ENCODE measurements around the gene SDSL.

SDSL gene

DNA sequence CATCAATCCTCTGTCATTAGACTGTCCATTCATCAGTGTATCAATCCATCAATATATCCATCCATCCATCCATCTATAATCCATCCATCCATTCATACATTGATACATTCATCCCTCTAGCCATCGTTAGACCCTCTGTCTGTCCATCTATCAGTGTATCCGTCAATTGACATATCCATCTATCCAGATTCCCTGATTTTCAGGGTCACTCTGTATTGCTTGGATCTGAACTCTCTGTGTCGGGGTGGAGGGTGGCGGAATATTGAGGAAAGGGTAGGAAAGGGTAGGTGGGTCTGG is 17.1 kb downstream of the SDSL start:
- no peaks in the 10 kb centered on the region for H3K36me3 ChIP-seq (ENCODE audit: insufficient read depth, low read length)
- H3K4me3 ChIP-seq (ENCODE audit: low read length, poor library complexity, severe bottlenecking), result no peak overlapping the region
- no peak overlapping the region for H3K4me2 ChIP-seq (ENCODE audit: low read depth, low read length, poor library complexity, severe bottlenecking)
- no peaks in the 10 kb centered on the region for H3K9me2 ChIP-seq (replicated peaks; ENCODE audit: low read depth, low read length)
- no peaks in the 10 kb centered on the region for H3K27me3 ChIP-seq (ENCODE audit: insufficient read depth, low read length, poor library complexity, severe bottlenecking)
- no peaks in the 10 kb centered on the region for H3K9me3 ChIP-seq (ENCODE audit: insufficient read depth, low read depth, low read length)
- H3K9ac ChIP-seq (ENCODE audit: low read depth, low read length, poor library complexity, severe bottlenecking), result no peak overlapping the region
- H2AFZ ChIP-seq (ENCODE audit: low read length), result no peak overlapping the region
- TF ChIP-seq EZH2phosphoT487 (IDR thresholded peaks at IDR 0.05; ENCODE audit: borderline replicate concordance), result no peak
- no peak for TF ChIP-seq CTCF (conservative IDR thresholded peaks at IDR 0.05; ENCODE audit: low read length)
- H4K20me1 ChIP-seq (ENCODE audit: insufficient read depth, low read length, poor library complexity, severe bottlenecking), result no peaks in the 10 kb centered on the region
- H3K4me1 ChIP-seq (ENCODE audit: insufficient read depth, low read length, poor library complexity, severe bottlenecking), result no peaks in the 10 kb centered on the region
- H3K79me2 ChIP-seq (ENCODE audit: insufficient read depth, low read length), result no peaks in the 10 kb centered on the region
- H3F3A ChIP-seq (ENCODE audit: low read depth), result no peaks in the 10 kb centered on the region

DNA sequence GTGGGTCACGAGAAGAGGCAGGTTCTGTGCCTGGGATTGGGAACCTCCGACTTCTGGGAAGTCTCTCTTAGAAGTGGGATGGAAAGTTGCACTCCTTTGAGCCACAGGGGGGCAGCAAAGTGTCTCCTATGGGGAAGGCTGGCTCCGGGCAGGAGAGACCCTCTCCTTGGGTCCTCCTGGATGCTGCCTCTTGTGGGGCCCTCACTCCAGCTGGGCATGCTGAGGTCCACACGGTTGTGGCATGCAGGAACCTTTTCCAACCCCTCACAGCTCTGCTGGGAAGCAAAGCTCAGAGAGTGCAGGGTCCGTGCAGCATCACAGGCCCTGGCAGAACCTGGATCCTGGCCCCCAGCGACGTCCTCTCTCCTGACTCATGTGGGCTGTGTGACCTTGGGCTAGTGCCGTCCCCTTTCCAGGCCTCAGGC is 17.4 kb downstream of the SDSL start:
- Histone ChIP-seq H3K4me1 (ENCODE audit: insufficient read depth, low read length, poor library complexity, severe bottlenecking) (no peaks in the 10 kb centered on the region), H3K9ac (ENCODE audit: low read depth, low read length, poor library complexity, severe bottlenecking) (no peak overlapping the region), H3F3A (ENCODE audit: low read depth) (no peaks in the 10 kb centered on the region), H3K36me3 (ENCODE audit: insufficient read depth, low read length) (no peaks in the 10 kb centered on the region), H3K9me2 (replicated peaks; ENCODE audit: low read depth, low read length) (no peaks in the 10 kb centered on the region), H3K4me3 (ENCODE audit: low read length, poor library complexity, severe bottlenecking) (no peak overlapping the region), H2AFZ (ENCODE audit: low read length) (no peak overlapping the region), H3K27me3 (ENCODE audit: insufficient read depth, low read length, poor library complexity, severe bottlenecking) (no peaks in the 10 kb centered on the region), H3K79me2 (ENCODE audit: insufficient read depth, low read length) (no peaks in the 10 kb centered on the region), H4K20me1 (ENCODE audit: insufficient read depth, low read length, poor library complexity, severe bottlenecking) (no peaks in the 10 kb centered on the region), H3K9me3 (ENCODE audit: insufficient read depth, low read depth, low read length) (no peaks in the 10 kb centered on the region), H3K4me2 (ENCODE audit: low read depth, low read length, poor library complexity, severe bottlenecking) (no peak overlapping the region)
- TF ChIP-seq CTCF (conservative IDR thresholded peaks at IDR 0.05; ENCODE audit: low read length) (peak; percentile 80), EZH2phosphoT487 (IDR thresholded peaks at IDR 0.05; ENCODE audit: borderline replicate concordance) (no peak)

DNA sequence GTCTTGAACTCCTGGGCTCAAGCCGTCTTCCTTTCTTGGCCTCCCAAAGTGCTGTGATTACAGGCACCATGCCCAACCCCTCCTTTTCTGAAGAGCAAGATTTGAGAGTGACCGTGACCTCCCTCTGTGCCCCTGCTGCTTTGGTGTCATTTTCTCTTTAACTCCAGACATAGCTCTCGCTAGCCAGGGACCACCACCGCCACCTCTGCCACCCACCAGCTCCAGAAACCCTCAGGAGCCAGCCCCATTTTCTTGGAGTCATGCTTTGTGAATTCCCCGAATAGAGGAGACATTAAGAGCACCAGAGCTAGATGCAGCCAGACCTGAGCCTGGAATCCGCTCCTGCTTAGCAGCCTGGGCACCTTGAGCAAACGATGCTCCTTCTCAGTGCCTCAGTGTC is 18.2 kb downstream of the SDSL start:
- H3K9ac ChIP-seq (ENCODE audit: low read depth, low read length, poor library complexity, severe bottlenecking), result no peak overlapping the region
- no peak overlapping the region for H2AFZ ChIP-seq (ENCODE audit: low read length)
- H3K36me3 ChIP-seq (ENCODE audit: insufficient read depth, low read length), result no peaks in the 10 kb centered on the region
- H3K79me2 ChIP-seq (ENCODE audit: insufficient read depth, low read length), result no peaks in the 10 kb centered on the region
- TF ChIP-seq EZH2phosphoT487 (IDR thresholded peaks at IDR 0.05; ENCODE audit: borderline replicate concordance) (no peak), CTCF (conservative IDR thresholded peaks at IDR 0.05; ENCODE audit: low read length) (no peak)
- H3K4me2 ChIP-seq (ENCODE audit: low read depth, low read length, poor library complexity, severe bottlenecking), result no peak overlapping the region
- no peak overlapping the region for H3K4me3 ChIP-seq (ENCODE audit: low read length, poor library complexity, severe bottlenecking)
- H3K9me3 ChIP-seq (ENCODE audit: insufficient read depth, low read depth, low read length), result no peaks in the 10 kb centered on the region
- no peaks in the 10 kb centered on the region for H3K27me3 ChIP-seq (ENCODE audit: insufficient read depth, low read length, poor library complexity, severe bottlenecking)
- no peaks in the 10 kb centered on the region for H4K20me1 ChIP-seq (ENCODE audit: insufficient read depth, low read length, poor library complexity, severe bottlenecking)
- H3K9me2 ChIP-seq (replicated peaks; ENCODE audit: low read depth, low read length), result no peaks in the 10 kb centered on the region
- H3K4me1 ChIP-seq (ENCODE audit: insufficient read depth, low read length, poor library complexity, severe bottlenecking), result no peaks in the 10 kb centered on the region
- no peaks in the 10 kb centered on the region for H3F3A ChIP-seq (ENCODE audit: low read depth)

Measured in Loucy (cell line).